ENCODE data around the gene TRIM7. TPM values are rescaled to one million over a fixed set of nuclear protein-coding genes. Genes with fewer than 3 reads are reported as not detected.

TRIM7 gene
- under 1 TPM; 0.14 to 1.00 (median 0.24) TPM for polyA plus RNA-seq (ENCODE audit: insufficient read depth in 1 of 5, insufficient read length in 5 of 5, low replicate concordance in 1 of 5)
- long read RNA-seq, donor 1 = 0 reads
- long read RNA-seq, donor 2 = 0 reads
- long read RNA-seq, donor 3 = 0 reads
- long read RNA-seq, donor 4 = 0 reads
- long read RNA-seq, donor 5 = 0 reads
- long read RNA-seq, donor 6, partial matches to known transcripts = 5 of 5 reads
- long read RNA-seq, donor 6, other reads (novel, unspliced or antisense) = 0 of 5 reads
- long read RNA-seq, donor 7 = 0 reads
- long read RNA-seq, donor 8 = 0 reads

DNA sequence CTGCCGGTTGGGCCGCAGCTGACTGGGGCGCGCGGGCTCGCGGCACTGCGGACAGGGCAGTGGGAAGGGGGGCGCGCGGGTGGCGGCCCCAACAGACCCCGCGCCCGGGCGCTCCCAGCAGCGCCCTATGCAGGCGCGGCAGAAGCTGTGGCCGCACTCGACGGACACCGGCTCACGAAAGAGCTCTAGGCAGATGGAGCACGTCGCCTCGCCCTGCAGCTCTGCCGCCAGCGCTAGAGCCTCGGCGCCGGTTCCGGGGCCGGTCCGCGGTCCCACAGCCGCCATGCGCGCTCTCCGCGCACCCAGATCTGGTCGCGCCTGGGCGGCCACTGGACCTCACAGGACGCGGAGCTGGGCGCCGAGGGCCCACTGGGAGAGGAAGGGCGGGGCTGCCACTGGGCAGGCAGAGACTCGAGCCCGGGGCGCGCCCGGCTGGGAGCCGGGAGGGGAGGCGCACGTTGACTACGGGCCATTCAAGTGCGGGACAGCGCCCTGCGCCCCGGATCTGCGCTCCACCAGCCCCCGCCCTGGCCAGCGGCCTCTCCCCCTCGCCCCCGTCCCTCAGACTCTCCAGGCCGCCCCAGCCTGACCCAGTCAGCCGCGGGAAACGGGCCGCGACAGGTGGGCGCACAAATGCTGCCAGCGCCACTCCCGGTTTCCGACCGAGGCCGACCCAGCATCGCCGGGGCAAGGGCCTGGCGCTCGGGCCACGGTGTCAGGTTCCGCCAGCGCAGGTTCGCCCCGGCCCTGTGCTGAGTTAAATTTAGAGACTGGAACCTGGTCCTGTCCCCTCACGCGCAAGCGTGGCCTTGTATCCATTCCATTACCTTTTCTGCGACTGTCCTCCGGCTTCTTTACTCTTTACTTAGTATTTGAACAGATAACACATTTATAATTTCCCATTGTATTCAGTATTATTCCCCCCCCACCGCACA lies at the start of gene TRIM7:
Gene TRIM7 (minus strand): TSS at position 371 of the 935 bp plus-strand sequence. CDS start 86 bp downstream, at position 285.
- DNase-seq = no peak

DNA sequence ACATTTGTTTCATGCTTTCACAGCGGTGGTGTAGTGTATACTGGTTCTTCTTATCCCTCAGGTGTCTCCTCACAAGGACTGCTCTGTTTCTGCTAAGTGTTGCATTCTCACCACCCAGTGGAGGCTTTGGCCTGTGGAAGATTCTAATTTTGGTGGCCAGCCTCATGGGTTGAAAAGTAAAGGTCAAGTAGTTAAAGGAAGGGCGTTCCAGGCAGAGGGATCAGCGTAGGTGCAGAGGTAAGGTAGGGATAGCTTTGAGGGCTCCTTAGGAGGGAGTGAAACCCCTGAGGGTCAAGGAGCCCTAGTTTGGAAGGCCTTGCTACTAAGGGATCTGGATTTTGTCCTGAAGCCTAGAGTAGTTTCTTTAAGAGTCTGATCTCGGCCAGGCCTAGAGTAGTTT lies 43.3 kb upstream of the TRIM7 start:
- no peak for DNase-seq

DNA sequence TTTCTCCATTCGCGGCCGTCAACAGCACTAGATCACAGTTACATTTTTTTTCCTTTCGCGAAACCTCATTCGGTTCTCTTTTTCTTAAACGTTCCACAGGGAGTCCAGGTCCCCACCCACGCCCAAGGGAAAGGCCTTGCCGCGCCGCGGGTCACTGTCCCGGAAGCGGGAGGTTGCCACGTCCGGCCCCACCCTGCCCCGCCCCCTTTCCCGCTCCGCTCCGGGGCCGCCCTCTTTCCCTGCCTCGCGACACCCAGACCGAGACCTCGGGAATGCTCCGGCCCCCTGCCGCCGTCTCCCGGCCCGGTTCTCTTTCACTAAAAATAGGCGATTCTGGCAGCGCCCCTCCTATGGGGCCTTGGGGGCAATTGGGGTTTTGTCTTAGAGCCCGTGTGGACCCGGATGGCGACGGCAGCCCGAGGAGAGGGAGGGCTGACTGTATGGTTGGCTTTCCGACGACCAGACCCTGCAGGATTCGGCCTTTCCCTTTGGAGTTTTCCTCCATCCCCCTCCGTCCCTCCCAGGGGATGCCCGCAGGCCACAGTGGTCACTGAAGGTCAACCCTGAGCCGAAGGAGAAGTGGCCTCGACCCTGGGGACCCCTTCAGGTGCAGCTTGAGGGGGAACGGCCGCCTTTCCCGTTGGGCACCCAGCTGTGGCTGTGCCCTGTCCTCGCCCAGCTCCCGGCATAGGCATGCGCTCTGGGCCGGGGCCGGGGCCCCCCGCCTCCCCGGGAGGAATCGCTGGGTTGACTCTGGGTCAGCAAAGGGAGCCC lies 41.5 kb upstream of the TRIM7 start:
- DNase-seq = peak; percentile 86 to 89

DNA sequence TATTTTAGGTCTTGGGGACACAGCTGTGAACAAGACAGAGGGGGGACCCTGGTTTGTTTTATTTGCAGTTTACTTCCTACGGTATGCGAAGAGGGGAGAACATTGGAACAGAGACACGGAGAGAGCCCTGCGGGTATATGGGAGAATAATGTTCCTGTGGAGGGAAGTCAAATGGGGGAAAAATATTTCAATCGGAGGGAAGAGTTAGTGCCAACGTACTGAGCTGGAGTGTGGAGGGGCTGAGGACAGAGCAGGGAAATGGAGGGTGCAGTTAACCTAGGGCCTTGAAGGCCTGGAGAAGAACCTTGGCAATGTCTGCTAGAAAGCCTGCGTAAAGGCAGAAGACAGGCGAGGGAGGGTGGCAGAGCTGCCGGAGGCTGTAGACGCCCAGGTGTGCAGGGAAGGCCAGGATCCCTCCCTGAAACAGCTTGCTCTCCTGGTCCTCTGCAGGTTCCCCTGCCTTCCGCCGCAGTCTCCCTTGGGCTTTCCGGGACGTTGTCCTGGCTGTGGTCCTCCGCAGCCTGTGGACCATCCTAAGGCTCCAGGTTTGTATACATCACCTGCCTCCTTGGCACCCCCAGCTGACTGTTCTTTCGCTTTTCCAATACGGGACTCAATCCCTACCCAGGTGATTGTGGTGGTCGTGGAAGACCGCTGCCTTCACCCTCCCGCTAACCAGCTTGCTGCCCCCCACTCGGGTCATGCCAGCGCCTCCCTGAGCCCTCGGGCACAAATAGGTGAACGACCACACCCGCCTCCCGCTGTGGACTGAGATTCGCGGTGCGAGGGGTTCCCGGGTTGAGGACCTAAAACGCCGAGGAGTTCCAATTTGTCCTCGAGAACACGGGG lies 40.7 kb upstream of the TRIM7 start:
- DNase-seq = no peak

DNA sequence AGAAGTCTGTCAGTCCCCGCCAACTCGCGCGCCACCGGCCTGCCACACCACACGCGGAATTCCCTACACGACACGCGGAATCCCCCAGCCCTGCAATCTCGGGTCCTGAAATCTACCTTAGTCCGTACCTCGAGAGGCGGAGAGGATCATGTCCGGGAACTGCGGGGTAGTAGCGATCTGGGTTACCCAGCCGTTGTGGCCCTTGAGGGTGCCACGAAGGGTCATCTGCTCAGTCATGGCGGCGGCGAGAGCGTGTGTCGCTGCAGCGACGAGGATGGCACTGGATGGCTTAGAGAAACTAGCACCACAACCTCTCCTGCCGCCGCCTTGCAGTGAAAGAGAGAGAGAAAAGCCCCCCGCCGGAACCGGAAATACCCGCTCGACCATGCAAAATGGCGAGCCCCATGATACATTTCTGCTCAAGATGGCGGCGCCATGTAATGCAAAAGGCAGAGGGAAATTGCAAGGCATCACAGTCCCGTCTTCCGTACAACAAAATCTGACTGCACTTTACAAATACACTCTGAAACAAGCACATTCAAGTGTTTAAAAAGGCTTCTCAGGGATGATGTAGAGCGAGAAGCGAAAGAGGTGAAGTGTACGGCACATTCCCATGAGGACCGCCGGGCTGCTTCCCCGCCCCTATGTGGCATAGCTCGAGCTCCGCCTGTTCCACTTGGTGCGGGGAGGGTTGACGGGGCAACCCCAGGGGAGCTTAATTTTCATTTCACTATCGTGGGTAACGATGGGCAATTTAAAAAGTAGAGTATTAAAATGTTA lies 38.8 kb upstream of the TRIM7 start, which contains the start of gene RACK1:
Gene RACK1 (minus strand): TSS at position 343 of the 780 bp plus-strand sequence. CDS start 106 bp downstream, at position 237.
- peak; percentile 92 to 93 for DNase-seq

DNA sequence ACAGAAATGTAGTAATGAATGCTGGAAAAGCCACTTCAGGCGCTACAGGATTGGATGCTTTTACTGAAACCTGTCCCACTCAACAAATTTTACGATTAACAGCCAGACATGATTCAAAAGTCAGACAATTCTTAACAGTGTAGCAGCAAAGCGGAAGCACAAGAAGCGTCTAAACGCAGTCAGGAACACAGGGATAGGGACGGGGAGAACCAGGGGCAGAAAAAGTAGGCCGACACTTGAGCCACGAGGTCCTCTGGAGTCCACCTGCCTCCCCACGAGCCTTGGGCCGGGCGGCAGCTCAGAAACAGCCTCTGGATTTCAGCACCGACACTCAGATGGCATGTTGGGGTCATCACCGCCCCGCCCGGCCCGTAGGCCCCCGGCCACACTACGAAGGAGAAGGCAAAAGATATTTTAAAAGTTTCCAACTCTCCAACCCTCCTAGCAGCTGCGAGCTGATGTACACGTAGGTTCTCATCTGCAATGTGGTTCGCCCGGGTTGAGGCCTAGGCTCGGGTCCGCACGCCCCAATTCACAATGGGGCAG lies 38.1 kb upstream of the TRIM7 start:
- no peak for DNase-seq

DNA sequence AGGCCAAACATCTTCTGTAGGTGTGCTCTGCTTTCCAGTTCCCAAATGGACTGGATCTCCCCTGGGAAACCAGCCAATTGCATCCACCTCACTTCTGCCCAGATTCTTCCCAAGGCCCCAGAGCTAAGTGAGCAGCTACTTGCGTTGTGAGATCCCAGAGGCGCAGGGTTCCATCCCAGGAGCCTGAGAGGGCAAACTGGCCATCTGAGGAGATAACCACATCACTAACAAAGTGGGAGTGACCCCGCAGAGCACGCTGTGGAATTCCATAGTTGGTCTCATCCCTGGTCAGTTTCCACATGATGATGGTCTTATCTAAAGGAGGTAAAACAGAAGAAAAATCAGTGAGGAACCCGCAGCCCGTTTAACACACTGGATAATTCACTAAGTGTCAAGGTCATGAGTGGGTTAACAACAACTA lies 37.0 kb upstream of the TRIM7 start:
- DNase-seq = no peak

DNA sequence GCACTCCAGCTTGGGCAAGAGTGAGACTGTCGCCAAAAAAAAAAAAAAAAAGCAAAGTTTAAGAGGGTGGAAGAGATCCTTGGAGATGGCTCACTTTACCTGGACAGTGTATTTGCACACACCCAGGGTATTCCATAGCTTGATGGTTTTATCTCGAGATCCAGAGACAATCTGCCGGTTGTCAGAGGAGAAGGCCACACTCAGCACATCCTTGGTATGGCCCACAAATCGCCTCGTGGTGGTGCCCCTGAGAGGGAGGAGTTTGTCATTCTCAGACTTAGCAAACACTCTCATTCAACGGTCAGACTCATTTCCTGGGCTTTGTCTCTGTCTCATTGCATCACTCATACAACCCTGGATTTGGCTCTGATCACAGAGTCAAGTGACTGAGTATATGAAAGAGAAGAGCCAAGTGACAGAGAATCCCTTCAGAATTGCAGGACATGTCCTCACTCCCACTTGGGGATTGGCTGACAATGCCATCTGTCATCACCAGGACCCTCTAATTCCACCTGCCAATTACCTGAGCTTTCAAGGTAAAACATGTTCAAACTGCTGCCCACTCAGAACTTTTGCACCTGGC lies 36.5 kb upstream of the TRIM7 start:
- no peak for DNase-seq

DNA sequence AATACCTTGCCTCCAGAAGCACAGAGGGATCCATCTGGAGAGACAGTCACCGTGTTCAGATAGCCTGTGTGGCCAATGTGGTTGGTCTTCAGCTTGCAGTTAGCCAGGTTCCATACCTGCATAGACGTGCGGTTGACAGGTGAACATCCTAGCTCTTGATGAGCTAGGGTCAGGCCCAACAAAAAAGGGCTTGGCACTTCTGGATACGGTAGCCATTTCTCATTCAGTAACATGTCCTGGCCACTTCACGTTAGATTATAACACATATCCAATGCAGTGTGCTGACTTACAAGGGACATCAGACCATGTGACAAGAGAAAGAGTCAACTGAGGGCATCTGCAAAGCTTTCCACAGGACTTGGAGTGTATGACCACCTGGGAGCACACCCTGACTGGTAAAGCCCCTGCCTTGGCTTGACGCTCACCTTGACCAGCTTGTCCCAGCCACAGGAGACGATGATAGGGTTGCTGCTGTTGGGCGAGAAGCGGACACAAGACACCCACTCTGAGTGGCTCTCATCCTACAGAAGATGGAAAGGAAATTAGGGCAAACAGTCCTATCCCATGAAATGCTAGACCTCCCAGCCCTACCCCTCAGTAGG lies 34.2 kb upstream of the TRIM7 start:
- no peak for DNase-seq

DNA sequence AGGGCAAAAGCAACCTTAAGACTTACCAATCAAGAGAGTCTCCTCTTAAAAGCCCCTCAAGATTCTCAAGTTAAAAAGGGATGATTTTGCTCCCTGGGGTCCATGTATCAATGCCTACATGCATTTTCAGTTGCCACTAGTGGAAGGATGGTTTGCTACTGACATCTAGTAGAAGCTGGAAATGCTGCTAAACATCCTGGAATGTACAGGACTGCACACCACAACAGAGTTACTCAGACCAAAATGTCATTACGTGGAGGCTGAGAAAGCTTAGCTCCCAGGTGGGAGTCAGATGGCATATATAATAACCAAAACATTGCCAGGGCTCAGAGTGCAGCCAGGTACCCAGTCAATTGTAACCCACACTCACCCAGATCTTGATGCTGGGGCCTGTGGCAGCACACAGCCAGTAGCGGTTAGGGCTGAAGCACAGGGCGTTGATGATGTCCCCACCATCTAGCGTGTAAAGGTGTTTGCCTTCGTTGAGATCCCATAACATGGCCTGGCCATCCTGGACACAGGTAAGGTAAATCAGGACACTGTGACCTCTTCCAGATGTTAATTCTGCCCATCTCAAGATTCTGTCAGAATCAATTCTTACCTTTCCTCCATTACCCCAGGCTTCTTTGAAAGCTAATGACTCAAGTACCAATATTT lies 32.9 kb upstream of the TRIM7 start:
- DNase-seq = no peak

DNA sequence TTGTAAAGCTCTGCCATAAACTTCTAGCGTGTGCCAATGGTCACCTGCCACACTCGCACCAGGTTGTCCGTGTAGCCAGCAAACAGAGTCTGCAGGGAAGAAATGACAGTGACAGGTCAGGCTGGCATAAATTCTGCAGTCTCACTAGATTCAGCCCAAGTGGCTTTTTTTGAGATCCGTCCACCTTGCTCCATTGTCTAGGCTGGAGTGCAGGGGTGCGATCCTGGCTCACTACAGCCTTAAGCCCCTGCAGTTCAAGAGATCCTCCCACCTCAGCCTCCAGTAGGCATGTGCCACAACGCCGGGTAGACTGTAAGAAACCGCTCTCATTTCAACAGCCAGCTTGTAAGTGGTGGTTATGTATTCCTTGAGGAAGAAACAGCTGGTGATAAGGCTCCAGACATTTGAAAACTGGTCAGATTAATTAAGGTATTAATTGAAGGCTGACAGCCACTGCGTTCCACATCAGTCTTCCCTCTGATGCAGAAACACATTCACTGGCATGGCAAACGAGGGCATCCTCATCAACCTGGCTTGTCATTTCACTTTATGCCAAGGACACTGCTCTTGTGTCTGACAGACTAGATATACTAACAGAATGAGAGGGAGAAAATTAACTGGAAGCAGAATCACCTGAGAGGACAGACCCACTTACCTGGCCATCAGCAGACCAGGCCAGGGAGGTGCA lies 32.1 kb upstream of the TRIM7 start:
- DNase-seq = no peak

DNA sequence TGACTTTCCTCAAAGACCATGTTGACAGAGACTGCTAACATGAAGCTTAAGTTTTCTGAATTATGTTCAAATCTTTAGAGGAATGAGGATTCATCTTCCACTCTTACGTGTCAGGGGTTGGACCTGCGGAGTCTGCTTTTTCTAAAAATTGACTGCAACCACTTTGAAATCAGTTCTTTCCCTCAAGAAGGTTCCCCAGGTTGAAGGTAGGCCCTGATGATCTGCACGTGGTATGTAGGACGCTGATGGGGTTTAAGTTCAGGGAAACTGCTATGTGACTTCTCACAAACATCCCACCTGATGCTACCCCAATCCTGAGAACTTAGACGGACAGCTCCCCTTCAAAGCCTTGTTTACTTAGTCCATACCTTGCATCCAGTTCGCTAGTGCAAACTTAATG lies 31.5 kb upstream of the TRIM7 start:
- no peak for DNase-seq

DNA sequence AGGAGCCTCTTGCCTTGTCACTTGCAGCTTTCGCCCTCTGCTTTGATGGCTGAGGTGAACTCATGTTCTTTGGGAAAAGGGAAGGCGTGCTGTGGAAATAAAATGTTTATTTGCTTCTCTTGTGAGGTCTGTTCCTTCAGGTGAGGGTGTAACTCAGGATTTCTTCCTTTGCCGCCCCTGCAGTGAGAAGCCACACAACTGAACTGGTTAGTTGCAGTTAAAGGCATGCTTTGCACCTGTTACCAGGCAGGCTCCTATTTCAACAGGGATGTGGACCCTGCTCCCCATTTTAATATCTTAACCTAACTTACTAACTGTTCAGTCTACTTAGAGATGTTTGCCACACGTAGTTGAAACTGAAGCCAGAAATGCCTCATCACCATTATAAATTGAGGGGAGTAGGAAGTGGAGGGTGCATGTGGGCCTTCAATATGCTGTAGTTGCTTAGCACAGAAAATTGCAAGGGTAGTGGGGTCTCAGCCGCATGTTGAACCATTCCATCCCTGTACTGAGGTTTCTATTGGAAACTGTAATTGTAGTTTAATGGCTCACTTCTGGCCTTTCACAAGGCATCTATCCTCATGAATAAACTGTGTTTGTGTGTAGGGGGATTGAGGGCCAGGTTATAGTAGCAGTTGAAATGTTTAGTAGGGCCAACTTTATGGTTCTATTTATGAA lies 30.8 kb upstream of the TRIM7 start:
- no peak for DNase-seq

DNA sequence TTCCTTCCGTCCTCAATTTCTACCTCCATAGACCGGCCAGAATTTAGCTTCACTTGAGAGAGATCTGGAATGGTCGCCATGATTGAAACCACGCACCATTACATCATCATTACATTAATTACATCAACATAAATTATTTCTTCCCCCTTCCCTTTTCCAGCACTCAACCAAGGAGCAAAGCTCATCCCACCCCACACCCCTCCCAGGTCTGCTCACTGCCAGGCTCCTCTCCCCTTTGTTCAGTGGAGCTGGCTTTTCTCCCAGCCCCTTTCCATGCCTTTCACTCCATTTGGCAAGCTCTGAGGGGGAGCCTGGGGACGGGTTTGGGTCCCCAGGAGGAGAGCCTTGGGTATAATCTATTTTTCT lies 30.3 kb upstream of the TRIM7 start:
- no peak for DNase-seq

DNA sequence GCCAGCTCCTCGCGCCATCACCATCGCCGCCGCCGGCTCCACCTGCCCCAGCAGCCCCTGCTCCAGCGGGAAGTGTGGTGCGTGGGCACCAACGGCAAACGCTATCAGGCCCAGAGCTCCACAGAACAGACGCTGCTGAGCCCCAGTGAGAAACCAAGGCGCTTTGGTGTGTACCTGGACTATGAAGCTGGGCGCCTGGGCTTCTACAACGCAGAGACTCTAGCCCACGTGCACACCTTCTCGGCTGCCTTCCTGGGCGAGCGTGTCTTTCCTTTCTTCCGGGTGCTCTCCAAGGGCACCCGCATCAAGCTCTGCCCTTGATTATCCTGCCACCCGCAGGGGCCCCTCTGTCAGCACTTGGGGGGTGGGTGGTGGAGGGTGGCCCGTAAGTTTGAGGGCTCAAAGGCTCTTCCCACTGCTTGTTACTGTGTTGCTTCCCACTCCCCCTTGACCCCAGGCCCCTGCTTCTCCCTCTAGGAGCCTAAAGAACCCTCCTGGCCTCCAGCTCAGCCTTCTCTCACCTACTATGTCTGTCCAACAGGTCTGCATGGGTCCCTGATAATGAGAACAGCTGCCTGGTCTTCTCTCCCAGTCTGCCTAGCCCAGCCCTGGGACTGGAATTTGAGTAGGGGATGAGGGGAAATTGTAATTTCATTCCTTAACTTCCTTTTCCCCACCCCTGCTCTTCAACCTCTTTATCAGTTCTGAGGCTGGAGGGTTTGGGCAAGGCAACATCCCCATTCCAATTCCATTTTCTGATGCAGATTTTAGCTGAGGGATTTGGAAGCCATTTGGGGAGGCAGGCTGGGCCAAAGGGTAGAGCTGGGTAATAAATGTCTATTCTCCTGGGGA lies 29.7 kb upstream of the TRIM7 start:
- no peak for DNase-seq

DNA sequence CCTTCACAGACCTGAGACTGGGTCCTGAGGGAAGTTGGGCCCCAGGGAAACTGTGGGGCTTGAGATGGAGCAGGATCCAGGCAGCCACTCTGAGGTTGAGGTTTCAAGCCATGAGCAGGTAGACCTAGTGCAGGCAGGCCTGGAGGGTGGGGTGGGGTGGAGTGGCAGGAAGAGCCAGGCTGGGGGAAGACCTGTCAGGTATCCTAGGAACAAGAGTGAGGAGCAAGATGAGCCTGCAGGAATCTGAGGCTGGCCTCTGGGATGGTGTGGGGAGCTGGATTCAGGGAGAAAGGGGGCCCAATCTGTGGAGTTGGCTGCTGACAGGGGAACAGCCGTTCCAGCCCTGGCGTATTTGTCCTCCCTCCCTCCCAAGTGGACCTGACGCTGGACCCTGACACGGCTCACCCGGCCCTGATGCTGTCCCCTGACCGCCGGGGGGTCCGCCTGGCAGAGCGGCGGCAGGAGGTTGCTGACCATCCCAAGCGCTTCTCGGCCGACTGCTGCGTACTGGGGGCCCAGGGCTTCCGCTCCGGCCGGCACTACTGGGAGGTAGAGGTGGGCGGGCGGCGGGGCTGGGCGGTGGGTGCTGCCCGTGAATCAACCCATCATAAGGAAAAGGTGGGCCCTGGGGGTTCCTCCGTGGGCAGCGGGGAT lies 28.9 kb upstream of the TRIM7 start:
- no peak for DNase-seq

All from right lung (tissue), 10 donors.